Non-pigmented ciliary epithelial cell (primary cell): ENCODE measurements around the gene WDR13.
"Not testable (repeated sequence)": the region's sequence is repeated elsewhere in the genome, so short reads cannot be mapped to it uniquely, and the experiment has no call there.

Experiments
- DNase-seq: peaks from one replicate; pipeline ENCODE4 v3.0.0-alpha.2; 2010; ENCODE audit warnings: low read depth

The WDR13 gene

GRCh38 chrX:48597353-48598264 is at the start of gene WDR13:
Gene WDR13 (plus strand): TSS chrX:48597492. CDS start chrX:48597997, 505 bp downstream.
- peak; percentile 76 for DNase-seq

- DNase-seq = no peak
Measured at GRCh38 chrX:48548871-48549270, 48.4 kb upstream of the WDR13 start.

GRCh38 chrX:48555731-48556325 is 41.5 kb upstream of the WDR13 start:
- DNase-seq = not testable (repeated sequence)

GRCh38 chrX:48558271-48558670 is 39.0 kb upstream of the WDR13 start:
- DNase-seq = no peak

- no peak for DNase-seq
Measured at GRCh38 chrX:48559636-48560035, 37.7 kb upstream of the WDR13 start.

GRCh38 chrX:48560056-48560455 is 37.2 kb upstream of the WDR13 start:
- no peak for DNase-seq

- no peak for DNase-seq
Measured at GRCh38 chrX:48560681-48561080, 36.6 kb upstream of the WDR13 start.

- DNase-seq = no peak
Measured at GRCh38 chrX:48569958-48570357, 27.3 kb upstream of the WDR13 start.

GRCh38 chrX:48573690-48574269 is 23.5 kb upstream of the WDR13 start:
- DNase-seq = no peak

GRCh38 chrX:48574270-48575266 is 22.7 kb upstream of the WDR13 start, which contains the start of gene RBM3:
Gene RBM3 (plus strand): TSS chrX:48574484. CDS start chrX:48575181, 697 bp downstream.
- peak; percentile 76 for DNase-seq

- no peak for DNase-seq
Measured at GRCh38 chrX:48575642-48576041, 21.6 kb upstream of the WDR13 start.

GRCh38 chrX:48576108-48576507 is 21.2 kb upstream of the WDR13 start:
- DNase-seq = no peak

- no peak for DNase-seq
Measured at GRCh38 chrX:48578661-48579128, 18.6 kb upstream of the WDR13 start.

GRCh38 chrX:48579259-48579658 is 18.0 kb upstream of the WDR13 start:
- no peak for DNase-seq

GRCh38 chrX:48580662-48581061 is 16.6 kb upstream of the WDR13 start:
- no peak for DNase-seq

GRCh38 chrX:48584698-48585097 is 12.6 kb upstream of the WDR13 start:
- DNase-seq = no peak

GRCh38 chrX:48589482-48590162 is 7.7 kb upstream of the WDR13 start:
- no peak for DNase-seq

GRCh38 chrX:48590203-48591103 is 6.8 kb upstream of the WDR13 start:
- no peak for DNase-seq

GRCh38 chrX:48591255-48591791 is 6.0 kb upstream of the WDR13 start:
- DNase-seq = no peak

- DNase-seq = no peak
Measured at GRCh38 chrX:48592971-48593370, 4.3 kb upstream of the WDR13 start.
